GM19023 (cell line): ENCODE results near the gene DIP2B.

Experiments used
- ATAC-seq: cut with Tn5 transposase; IDR thresholded peaks from one replicate; pipeline ENCODE4 v1.9.1; 2021; ENCODE audit warnings: mild to moderate bottlenecking, moderate library complexity; ENCODE audit not compliant: unreplicated experiment

The DIP2B gene

DNA sequence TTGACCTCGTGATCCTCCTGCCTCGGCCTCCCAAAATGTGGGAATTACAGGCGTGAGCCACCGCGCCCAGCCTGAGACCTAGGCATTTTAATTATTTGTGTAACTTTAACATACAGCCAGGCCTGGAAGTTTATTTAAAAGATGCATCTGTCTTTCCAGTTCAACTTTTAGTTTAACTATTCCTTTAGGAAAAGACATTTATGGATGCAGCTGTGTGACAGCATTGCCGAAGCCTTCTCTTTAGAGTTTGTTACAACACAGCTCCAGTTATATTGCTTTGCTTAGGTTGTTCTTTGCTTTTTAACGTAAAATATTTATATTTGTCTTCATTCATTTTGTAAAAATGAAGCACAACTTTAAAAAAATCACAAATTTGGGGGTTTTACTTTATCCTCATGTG lies 67.0 kb downstream of the DIP2B start:
- no peak for ATAC-seq

- ATAC-seq, result no peak
Observed at GRCh38 chr12:50572287-50572686, 67.5 kb downstream of the DIP2B start.

DNA sequence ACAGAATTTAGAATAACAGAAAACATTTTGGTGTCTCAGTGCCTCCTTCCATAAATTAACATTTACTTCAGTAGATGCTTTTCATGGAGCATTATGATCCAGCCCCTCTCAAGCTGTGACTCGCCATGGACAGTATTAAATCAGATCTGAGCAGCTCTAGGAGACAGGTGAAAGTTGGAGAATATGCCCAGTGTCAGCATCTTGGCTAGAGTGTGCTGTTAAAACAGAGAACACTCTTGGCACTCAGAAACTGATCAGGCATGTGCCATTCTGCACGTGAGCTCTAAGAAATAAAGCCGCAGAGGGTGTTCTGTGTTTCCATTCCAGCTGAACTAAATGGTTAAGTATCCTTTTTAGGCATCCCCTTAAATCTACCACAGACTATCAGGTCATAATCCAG lies 68.0 kb downstream of the DIP2B start:
- ATAC-seq, result no peak

GRCh38 chr12:50573271-50573670 lies 68.5 kb downstream of the DIP2B start:
- no peak for ATAC-seq

DNA sequence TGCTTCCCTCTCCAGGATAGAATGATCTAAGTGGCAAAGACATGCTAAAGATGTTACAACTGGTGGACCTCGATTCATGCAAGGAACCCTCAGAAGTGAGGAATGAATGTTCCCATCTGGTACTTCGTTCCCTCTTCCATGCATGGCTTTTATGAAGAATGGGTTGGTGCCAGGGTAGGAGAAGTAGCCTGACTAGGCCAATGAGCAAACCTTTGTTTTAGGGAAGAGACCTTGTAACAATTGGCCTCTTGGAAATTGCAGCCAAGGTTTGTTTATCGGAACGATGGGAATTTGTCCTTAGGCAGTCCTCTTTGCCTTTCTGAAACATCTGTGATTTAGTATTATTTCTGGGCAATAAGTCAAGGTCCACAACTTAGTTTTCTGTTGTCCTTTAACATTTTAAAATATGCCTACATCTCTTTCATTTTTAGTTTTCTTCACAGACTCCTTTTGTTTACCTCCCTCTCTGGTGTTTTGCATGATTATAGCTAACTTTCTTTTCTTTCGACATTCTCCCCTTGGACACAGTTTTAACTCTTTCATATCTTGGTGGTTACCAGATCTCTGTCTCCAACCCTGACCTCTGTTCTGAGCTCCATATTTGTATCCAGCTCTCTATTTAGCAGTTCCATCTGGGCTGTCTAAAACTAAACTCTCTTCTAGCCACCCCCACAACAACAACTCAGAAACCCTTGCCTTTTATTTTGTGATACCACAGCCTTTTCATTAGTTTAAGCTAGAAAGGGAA lies 70.0 kb downstream of the DIP2B start:
- ATAC-seq, result no peak

GRCh38 chr12:50579757-50580267 lies 75.0 kb downstream of the DIP2B start:
- no peak for ATAC-seq

DNA sequence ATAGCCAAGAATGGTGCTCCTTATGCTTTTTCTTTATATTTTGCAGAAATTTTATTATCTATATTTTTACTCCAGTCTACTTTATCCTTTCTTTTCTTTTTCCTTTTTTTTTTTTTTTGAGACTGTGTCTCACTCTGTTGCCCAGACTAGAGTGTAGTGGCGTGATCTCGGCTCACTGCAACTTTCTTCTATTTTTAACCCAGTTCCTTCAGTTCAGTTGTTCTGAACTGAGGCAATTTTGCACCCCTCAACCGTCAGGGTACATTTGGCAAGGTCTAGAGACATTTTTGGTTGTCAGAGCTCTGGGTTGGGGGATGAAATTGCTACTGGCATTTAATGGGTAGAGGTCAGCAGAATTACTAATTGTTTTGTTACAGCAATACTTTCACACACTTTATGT lies 75.7 kb downstream of the DIP2B start:
- ATAC-seq, result no peak

DNA sequence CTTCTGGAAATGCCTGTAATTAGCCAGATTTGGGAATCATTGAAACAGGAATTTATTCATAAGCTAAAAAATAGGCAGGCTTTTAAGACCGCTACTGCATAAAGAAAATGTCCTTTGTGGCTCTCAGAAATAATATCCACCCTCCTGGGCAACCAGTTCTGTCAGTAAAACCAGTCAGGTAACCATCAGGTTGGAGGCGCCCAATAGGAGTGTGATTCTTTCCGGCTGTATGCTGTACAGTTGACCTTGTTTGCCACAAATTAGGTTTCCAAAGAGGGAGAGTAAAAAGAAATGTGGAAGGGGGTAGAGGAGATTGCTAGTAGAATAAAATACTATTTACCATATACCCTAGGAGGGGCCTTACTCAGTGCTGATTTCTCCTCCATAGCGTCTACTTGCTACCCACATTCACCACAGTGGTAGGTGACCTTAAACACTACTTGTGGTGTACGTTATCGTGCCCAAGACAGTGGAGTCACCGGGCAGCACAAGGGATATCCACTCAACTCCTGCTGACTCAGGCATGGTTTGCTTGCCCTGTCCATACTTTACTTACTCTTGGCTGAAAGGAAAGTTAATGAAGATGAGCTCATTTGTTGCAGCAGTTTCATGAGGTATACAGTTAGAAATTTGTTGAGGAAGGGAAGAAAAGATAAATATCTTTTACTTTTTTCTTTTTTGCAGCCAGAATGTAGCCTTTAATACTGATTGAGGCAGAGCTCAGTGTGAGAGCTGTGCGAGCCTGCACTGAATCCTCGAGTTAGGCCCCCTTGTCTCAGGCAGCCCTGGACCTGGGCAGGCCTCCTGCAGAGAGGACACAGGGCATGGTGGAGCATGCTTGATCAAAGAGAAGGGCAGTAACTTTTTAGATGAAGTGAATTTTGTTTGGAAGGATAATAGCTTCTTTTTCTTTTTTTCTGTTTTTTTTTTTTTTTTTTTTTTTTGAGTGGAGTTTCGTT lies 76.7 kb downstream of the DIP2B start:
- ATAC-seq, result no peak

DNA sequence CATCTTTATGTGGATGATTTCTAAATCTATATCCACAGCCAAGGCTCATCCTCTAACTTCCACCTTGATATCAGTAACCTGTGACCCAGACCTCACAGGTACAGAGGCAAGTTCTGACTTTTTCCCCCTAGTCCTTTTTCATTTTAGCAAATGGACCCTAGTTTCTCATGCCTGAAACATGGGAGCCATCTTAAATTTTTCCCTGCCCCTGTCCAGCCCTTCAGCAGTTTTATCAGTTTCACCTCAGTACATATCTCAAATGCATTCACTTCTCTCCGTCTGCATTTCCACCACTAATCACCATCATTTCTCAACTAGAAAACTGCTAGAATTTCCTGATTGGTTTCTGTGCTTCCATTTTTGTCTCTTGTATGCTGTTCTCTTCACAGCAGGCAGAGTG lies 79.3 kb downstream of the DIP2B start:
- ATAC-seq, result no peak

GRCh38 chr12:50589650-50590435 lies 85.1 kb downstream of the DIP2B start:
- ATAC-seq, result no peak

- ATAC-seq, result no peak
Observed at GRCh38 chr12:50590869-50591268, 86.1 kb downstream of the DIP2B start.

DNA sequence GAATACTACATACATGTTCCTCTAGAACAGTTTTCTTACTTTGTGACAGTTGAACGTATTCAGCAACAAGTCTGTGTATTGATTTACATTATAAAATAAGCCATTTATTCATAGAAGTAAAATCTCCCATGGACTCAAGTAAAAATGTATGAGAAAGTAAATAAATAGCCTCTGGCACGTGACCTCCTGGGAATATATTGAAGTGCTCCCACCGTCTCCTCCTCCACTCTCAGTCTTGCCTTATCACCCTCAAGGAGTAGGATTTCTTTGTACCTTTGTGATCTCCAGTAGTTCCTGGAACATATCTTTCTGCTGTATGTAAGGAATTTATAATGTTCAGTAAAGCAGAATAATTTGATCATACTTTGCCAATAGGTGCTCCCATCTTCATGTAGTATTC lies 90.9 kb downstream of the DIP2B start:
- no peak for ATAC-seq

- ATAC-seq, result peak; percentile 70
Observed at GRCh38 chr12:50597200-50598195, 92.7 kb downstream of the DIP2B start.

- ATAC-seq, result no peak
Observed at GRCh38 chr12:50598321-50598862, 93.6 kb downstream of the DIP2B start.

- ATAC-seq, result no peak
Observed at GRCh38 chr12:50599366-50600095, 94.7 kb downstream of the DIP2B start.

DNA sequence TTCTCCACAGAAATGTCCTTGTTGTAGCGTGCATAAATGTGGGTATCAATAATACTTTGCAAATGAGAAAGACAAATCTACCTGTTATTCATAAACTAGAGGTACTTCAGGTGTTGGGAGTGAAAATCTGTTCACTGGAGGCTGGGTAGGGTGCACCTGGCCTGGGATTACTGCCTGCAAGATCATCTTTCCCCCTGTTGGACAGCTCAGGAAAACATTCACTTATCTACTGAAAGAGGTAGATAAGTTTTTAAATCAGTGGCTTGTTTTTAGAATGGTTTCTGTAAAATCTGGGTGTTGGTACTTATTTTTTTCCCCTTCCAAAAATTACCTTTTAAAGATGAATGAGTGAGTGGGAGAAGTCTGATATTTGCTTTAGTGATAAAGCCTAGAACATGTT lies 95.6 kb downstream of the DIP2B start:
- no peak for ATAC-seq

- no peak for ATAC-seq
Observed at GRCh38 chr12:50603817-50604639, 99.2 kb downstream of the DIP2B start.

DNA sequence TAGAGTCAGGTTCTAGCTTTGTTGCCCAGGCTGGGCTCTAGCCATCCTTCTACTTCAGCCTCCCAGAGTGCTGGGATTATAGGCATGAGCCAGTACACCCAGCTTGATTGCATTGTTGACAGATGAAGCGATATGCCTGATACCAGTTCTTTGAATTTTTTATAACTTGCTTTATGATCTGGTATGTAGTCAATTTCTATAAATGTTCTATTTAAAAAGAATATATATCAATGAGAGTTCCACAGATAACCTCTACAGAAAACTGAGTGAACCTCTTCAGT lies 99.8 kb downstream of the DIP2B start:
- ATAC-seq, result no peak
